C4-2B (cell line): ENCODE results near the gene TSPAN15.

Experiments
- CTCF ChIP-seq: fragments of 450-650 bp; conservative IDR thresholded peaks from 2 replicates; pipeline ENCODE4 v1.5.1; 2017; ENCODE audit warnings: mild to moderate bottlenecking
- ZFX ChIP-seq: fragments of 450-650 bp; IDR thresholded peaks from 2 replicates; pipeline ENCODE4 v1.6.1; 2017

GRCh38 chr10:69406302-69406811 is 44.9 kb upstream of the TSPAN15 start:
- TF ChIP-seq CTCF (no peak), ZFX (no peak)
